ENCODE measurements around the gene EIF3C.
"Not testable (repeated sequence)": the region's sequence is repeated elsewhere in the genome, so short reads cannot be mapped to it uniquely, and the experiment has no call there.

EIF3C gene

GRCh38 chr16:28749997-28750465 is 38.8 kb downstream of the EIF3C start:
- DNase-seq, result not testable (repeated sequence)

GRCh38 chr16:28750469-28751067 is 39.3 kb downstream of the EIF3C start:
- not testable (repeated sequence) for DNase-seq

- not testable (repeated sequence) for DNase-seq
Observed at GRCh38 chr16:28751487-28751886, 40.2 kb downstream of the EIF3C start, which contains the start of gene NPIPB9. Gene NPIPB9 (plus strand): TSS chr16:28751787.

- not testable (repeated sequence) for DNase-seq
Observed at GRCh38 chr16:28781697-28782096, 70.4 kb downstream of the EIF3C start.

- DNase-seq, result not testable (repeated sequence)
Observed at GRCh38 chr16:28782357-28782756, 71.1 kb downstream of the EIF3C start.

Measured in NCI-H1694 treated with DMSO at 0.1 percent for 48 hours (cell line).